HG02852 (cell line): ENCODE data around the gene NABP2.
"Not testable (repeated sequence)": the region's sequence is repeated elsewhere in the genome, so short reads cannot be mapped to it uniquely, and the experiment has no call there.

ENCODE experiments used
- ATAC-seq: cut with Tn5 transposase; IDR thresholded peaks from one replicate; pipeline ENCODE4 v1.9.1; 2021; ENCODE audit warnings: mild to moderate bottlenecking, moderate library complexity; ENCODE audit not compliant: unreplicated experiment

Gene NABP2

DNA sequence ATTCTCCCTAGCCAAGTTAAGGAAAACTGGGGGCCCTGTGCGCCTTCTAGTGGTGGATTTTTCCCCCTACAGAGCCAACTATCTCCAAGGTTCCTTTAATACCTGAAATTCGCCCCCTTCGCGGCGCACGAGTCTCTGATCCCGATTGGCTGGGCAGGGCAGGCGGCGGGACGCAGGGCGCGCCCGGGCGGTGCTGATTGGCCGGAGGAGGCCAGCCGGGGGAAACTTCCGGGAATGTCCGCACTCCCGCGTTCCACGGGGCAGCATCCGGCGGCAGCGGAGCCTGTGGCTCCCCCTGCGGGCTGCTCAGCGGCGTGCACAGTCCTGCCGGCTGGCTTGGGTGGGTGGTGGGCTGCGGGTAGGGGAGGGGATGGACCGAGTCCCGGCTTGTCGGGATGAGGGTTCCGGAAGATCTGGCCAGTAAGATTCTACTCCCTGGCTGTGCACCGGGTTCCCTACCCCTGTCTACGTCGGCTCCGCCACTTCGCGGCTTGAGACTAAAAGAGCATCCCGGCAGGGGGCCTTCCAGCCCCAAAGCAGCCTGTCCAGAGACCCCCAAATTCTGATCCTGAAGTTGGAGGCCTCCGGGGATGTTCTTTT, at the start of gene NABP2:
Gene NABP2, plus strand, starts transcription at position 241 of the 600 bp plus-strand sequence. CDS start 515 bp downstream, outside the sequence.
- ATAC-seq = peak; percentile 72

DNA sequence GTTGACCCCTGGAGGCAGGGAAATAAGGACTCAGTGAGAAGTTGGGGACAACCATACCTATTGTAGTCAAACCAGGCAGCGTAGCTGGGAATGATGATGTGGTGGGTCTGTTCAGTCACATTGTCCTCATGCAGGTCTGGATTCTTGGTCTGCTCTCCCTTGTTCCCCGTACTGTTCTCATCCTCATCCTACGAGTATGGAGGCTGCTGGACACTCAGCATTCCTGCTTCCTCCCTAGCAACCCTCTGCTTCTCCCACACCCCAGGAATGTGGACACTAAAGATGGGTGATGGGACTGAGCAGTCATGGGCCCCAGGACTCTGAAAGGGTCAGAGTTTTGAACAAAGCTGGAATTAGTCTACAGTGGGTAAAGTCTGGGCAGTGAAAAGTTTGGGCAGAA, 45.8 kb upstream of the NABP2 start:
- no peak for ATAC-seq

DNA sequence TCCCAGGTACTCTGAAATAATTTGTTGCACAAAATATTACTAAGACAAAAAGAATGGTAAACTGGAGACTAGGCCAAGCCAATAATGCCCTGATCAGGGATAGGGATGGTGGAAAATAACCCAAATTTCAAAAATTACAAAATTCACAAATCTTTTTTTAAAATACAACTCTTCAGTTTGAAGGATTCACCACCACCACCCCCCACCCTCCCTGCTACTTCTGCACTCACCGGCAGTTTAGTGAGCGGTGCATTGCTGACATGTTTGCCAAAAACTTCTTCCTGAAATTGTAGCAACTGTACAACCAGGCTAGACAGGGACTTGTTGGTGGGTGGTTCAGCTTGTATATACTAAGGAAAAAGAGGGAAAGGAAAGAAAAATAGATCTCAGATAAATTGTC, 37.2 kb upstream of the NABP2 start:
- no peak for ATAC-seq

DNA sequence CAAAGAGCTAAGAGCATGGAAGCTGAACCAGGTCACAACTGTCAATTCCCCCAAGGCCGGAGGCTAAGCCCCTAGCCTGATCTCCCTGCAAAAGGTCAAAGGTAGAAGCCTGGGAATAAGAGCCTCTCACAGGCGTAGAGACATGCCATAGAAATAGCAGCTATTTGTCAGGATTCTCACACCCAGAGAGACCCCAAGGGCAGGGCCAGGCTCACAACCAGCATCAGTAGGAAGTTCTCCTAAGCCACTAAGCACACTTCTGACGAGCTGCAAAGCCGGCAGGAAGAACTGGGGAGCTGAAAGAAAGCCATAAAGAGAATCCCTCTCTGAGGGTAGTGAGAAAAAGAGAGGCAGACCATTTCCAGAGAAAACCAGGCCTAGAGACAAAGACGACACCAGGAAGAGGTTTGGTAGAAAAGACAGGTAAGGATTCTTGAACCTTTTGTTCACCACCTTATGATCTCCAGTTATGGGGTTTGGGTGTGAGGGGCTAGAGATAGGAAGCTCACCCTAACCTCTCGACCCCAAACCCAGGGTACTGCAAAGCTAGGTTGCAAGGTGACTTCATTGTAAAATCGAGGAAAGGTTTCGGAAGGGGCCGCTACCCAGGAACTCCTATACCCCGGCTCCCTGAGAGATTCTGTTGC, 35.9 kb upstream of the NABP2 start:
- ATAC-seq = no peak

DNA sequence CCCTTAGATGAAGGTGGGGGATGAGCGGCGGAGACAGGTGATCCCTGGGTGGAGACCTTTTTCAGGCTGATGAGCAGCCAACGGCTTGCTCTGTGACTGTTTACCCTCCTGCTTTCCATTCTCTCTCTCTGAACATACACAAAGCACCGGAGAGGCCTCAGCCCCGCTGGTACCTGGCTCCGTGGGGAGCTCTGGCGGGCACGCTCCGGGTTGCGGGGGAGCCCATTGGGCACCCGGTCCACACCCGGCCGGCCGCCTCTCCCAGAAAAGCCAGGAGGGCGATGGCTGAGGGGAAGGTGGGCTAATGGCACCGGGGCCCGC, 35.4 kb upstream of the NABP2 start:
- no peak for ATAC-seq

DNA sequence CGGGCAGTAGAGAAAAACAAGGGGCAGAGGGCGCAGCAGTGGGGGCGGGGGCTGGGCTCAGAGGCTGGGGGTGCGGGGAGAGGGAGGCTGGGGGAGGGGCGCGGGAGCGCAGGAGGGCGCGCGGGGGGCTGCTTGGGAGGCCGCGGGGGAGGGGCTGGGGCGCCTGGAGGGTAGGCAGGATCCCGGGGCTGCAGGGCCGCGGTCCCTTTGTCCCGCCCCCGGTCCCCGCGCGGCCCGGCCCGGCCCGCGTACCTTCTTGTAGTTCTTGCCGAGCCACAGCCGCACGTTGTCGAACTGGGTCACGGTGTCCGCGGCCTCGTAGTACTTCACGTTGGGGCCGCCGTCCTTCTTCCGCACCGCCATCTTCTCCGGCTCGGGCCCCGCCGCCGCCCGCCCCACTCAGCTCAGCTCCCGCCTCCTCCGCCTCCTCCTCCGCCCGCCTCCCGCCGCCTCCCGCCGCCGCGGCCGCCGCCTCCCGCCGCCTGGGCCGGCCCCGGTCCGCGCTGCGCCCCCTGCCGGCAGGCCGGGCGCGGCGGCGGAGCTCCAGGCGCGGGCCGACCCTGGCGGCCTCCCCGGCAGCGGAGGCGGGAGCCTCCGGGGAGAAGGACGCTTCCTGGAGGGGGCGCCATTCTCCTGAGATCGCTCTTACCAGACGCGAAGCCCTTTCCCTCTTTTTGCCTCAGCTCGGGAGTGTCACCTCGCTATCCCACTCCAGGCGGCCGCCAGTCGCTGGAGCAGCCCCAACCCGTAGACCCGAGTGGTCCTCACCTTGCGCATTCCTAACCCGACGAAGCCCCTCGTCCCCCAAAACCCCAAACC, 34.8 kb upstream of the NABP2 start, which contains the start of gene SMARCC2:
Gene SMARCC2, minus strand, starts transcription at position 385 of the 819 bp plus-strand sequence. Its CDS starts 22 bp downstream, at position 363.
- peak; percentile 69 for ATAC-seq

DNA sequence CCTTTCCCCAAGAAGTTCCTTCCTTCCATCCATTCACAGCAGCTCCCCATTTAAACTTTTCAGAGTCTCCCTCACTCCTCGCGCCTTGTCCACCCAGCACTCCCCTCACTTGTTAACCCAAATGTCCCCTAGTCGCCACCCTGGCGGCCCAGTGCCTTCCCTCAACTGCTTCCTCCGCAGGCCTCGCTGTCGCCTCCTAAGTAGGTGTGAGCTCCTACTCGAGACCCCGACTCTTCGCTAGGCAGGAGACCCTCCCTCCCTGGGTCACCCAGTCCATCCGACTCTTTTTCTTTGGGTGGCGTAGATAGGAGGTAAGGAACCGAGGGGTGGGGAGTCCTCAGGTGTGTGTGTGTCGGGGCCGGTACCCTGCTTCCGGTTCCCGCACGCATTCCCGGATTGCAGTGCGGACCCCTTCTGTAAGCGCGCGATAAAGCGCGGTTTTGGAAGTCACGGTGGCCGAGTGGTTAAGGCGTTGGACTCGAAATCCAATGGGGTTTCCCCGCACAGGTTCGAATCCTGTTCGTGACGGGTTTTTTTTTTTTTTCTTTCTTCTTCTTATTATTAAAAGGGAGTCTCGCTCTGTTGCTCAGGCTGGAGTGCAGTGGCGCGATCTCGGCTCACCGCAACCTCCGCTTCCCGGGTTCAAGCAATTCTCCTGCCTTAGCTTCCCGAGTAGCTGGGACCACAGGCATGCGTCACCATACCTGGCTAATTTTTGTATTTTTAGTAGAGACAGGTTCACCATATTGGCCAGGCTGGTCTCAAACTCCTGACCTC, 34.0 kb upstream of the NABP2 start:
- ATAC-seq = peak; percentile 41

DNA sequence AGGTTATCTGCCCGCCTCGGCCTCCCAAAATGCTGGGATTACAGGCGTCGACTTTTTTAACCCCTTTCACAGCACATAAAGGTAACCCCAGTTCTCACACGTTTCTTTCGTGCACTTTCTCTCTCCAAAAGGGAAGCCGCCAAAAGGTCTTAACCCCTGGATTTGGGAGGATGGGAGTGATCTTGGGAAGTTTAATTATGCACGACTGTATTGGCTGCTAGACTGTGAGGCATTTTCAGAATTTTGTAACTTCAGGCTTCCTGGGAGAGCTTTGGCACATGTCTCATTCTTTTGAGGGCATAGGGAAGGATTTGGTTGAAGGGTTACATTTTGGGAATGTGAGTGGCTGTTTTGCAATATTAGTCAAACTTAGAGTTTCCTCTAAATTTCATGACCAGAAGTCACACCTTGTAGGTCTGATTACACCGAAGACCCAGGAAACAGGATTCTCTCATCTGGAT, 33.4 kb upstream of the NABP2 start:
- ATAC-seq = no peak

DNA sequence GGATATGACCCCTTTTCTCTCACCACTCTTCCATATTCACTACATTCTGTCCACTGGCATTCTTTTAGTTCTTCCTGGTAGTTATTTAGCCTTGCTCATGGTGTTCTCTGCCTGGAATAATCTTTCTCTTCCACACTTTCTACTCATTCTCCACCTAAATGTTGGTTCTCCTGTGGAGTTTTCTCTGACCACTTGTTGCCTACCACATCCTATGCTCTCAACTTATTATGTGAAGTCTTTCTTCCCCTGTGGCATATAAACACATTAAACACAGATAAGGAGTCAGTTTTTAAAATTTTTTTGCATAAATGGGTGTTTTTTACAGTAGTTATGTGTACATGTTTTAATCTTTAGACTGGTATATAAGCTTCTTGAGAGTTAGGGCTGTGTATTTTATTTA, 31.6 kb upstream of the NABP2 start:
- ATAC-seq = no peak

DNA sequence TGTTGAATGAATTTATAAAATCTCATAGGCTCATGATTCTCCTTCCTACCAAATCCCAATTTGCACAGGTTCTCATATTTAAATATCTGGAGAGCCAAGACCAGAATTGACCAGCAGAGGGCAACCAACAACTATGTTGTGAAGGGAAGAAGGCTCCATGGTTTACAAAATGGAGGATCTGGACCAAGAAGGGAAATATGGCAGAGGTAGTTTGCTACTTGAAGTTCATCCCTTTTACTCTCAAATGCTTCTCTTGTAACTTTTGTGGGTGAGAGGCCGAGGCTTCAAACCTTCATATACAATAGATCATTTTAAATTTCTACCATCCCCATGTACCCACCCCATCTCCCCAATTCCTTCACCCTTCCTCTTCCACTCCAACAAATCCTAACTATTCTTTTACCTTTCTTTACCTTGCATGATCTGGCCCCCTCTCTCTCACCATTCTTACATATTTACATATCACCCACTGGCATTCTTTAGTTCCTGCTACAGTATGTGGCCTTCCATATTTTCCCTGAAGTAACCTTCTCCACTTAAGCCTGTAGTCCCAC, 31.0 kb upstream of the NABP2 start:
- ATAC-seq = no peak

DNA sequence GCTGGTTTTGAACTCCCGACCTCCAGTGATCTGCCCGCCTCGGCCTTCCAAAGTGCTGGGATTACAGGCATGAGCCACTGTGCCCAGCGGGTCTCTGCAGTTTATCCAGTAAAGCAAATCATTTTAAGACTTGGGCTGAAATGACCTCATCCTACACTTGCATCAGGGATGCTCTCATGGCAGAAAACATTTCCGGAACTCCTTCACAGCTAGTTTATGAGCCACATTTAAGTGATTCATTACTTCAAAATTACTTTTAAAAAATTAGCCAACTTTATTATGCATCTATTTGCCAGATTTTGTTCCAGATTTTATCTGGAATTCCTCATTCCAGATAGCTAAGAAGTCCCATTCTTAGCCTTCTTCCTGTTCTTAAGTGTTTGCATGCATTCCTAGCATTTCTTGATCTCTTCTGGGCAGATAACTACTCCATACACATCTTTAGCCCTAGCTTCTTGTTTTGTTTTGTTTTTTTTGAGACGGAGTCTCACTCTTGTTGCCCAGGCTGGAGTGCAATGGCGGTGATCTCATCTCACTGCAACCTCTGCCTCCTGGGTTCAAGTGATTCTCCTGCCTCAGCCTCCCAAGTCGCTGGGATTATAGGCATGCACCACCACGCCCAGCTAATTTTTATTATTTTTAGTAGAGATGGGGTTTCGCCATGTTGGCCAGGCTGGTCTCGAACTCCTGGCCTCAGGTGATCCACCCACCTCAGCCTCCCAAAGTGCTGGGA, 27.2 kb upstream of the NABP2 start:
- ATAC-seq = not testable (repeated sequence)

DNA sequence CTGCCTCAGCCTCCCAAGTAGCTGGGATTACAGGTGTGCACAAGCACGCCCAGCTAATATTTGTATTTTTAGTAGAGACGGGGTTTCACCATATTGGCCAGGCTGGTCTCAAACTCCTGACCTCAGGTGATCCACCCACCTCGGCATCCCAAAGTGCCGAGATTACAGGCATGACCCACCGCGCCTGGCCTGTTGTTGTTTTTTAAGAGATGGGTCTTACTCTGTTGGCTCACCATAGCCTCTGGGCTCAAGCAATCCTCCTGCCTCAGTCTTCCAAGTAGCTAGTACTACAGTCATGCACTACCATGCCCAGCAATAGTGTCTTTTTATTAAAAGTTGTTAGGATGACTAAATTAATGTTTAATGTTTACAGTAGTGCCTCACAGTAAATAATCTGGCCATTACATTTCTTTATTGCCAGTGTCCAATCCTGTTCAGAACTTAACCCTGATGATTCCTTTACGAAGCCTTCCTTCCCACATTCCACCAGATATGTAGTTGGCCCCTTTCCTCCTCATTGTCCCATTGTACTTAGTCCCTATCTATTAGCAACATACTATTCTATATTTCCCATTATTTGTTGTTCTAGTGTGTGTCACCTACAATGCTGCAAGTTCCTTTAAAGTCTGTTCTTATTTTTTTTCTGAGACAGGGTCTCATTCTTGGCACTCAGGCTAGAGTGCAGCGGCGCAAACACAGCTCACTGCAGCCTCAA, 26.1 kb upstream of the NABP2 start:
- no peak for ATAC-seq

DNA sequence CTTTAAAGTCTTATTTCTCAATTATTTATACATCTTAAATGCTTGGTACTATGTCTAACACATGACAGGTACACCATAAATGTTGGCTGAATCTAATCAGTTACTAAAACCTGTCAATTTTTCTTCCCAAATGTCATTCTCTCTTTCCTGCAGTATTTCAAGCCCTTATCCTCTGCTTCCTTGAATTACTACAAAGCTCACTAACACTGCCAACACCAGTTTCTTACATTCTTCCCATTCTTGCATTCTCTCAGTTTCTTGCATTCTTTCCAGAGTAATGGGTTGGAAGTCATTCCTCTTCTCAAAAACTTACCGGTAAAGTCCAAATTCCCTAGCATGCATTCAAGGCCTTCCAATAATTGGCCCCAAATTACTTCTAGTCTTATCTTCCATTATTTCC, 25.3 kb upstream of the NABP2 start:
- ATAC-seq = no peak

DNA sequence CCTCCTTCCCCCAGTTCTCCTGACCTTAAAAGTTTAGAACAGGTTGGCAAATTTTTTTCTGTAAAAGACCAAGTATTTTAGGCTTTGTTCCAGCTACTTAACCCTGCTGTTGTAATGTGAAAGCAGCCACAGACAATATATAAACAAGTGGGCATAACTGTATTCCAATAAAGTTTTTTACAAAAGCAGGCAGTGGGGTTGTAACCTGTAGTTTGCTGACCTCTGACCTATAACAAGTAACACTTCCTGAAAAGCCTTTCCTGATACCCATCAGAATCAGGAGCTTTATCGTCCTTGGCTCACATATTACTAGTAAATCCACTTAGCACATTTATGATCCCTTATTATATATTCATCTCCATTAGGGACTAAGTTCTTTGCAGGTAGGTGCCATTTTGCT, 21.8 kb upstream of the NABP2 start:
- ATAC-seq = no peak

DNA sequence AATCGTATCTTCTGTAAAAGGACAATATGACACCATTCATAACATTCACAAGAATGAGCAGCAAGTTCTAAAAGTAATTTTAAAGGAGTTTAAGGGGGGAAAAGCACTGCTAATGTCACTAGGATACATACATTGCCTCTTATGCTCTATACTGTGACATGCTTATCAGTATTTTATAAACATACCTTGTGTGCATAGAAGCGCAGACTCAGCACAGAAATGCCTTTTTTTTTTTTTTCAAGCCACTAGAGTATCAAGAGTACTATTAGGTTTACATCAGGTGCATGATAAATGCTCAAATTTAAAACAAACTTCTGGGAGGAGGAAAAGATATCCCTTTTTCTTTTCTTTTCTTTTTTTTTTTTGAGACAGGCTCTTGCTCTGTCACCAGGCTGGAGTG, 21.3 kb upstream of the NABP2 start:
- no peak for ATAC-seq

DNA sequence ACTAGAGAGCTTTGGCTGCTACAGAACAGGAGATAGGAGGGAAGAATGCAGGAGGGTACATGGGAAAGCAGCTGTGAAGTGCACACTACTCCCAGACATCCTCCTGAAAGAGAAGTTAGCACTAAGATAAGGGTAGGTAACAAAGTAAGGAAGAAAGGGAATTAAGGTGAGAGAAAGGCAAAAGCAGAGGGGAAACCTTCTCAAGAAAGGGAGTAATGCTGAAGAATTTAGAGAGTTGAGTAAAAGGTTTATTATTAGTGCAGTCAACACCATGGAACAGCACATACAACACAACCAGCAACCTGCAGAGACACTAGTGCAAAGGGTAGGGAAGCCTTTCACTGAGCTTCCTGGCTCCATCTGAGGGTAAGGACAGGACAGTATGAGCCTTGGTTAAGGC, 19.9 kb upstream of the NABP2 start:
- no peak for ATAC-seq

DNA sequence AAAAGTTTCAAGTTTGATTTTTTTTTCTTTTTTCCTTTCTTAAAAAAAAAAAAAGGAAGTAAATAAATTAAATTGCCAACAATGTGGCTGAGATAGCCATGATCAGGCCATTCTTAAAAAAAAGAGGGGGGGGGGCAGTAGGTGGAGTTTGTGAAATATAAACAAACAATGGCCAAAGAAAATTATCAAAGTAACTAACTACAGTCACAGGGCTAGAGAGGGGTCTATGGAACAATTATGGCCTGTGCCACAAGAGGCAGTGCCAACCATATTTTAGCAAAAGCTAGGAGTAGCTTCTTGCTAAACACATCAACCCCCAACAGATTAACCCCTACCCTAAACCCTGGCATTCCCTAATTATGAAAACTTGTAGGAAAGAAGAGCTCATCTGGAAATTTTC, 18.7 kb upstream of the NABP2 start:
- no peak for ATAC-seq

DNA sequence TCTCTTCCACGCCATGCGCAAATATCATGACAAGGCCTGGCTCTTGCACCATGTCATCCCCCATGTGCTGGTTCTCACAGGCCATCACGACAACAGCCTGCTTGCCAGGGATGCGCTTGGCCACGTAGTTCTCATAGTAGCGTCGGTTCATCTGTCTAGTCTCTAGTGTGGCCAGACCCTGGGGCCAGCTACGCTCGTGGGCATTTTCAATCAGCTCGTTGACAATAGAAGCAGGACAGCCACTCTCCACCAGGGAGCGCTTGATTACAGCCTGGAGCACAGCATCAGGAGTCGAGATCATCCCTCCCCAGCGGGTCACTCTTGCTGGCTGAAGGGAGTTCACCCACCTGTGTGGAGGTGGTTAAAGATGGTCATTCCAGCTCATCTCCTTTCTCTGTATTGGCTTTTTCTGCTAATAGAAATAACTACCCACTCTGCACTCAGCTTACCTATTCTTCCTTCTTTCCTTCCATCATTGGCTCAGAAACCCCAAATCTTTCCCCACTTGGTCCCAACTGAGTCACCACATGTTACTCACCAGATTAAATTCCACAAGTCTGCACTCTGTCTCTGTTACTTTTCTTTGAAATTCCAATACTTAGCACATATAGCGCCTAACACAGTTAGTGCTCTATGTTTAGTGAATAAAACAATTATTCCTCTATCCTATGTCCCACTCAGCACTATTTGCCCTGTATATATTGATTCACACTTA, 17.5 kb upstream of the NABP2 start:
- no peak for ATAC-seq

DNA sequence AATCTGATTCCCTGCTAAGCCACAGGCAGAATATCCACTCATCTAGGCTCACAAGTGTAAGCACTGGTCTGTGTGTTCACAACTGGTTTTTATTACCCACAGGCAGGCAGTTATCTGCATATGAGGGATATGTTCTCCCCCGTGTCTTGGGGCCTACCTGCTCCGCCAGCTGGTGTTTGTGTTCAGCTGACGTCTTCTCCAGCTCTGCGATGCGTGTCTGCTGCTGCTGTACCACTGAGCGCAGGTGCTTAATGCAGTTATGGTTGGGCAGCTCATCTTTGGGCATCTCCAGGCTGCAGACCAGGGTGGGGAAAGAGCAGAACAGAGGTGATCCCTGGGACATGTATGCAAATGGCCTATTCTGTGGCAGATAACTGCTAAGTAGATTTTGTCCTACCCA, 16.1 kb upstream of the NABP2 start:
- no peak for ATAC-seq
